Keratinocyte (primary cell): ENCODE data around the gene C6orf62. TPM values are rescaled to one million over a fixed set of nuclear protein-coding genes. Genes with fewer than 3 reads are reported as not detected.
"Not testable (repeated sequence)": the region's sequence is repeated elsewhere in the genome, so short reads cannot be mapped to it uniquely, and the experiment has no call there.

Experiments
- DNase-seq: peaks from one replicate; pipeline ENCODE4 v3.0.0-alpha.2; 2011; ENCODE audit warnings: low read depth, missing footprints, low spot score
- FAIRE-seq: peaks from 2 replicates; lab custom pipeline; 2011; peaks lifted over from hg19 to GRCh38; lab: Jason Lieb, UNC
- H2AFZ ChIP-seq: 2 replicates; pipeline ENCODE4 v1.6.0; 2012; ENCODE audit warnings: low read length, control low read depth, inconsistent platforms; ENCODE audit not compliant: control insufficient read depth
- H3K27ac ChIP-seq: 2 replicates; pipeline ENCODE4 v1.5.1; 2011; ENCODE audit warnings: low read length; ENCODE audit not compliant: control insufficient read depth, insufficient read depth
- H3K27me3 ChIP-seq: 3 replicates; pipeline ENCODE4 v1.6.0; 2011; ENCODE audit warnings: low read length; ENCODE audit not compliant: control insufficient read depth, insufficient read depth; ENCODE audit errors: extremely low read depth
- H3K36me3 ChIP-seq, 2 experiments: 2 replicates in 1 of 2; 3 replicates in 1 of 2; pipeline ENCODE4 v1.5.1; 2011; ENCODE audit warnings: low read length in 2 of 2, mild to moderate bottlenecking in 1 of 2; ENCODE audit not compliant: control insufficient read depth in 2 of 2, insufficient read depth in 2 of 2; ENCODE audit errors: extremely low read depth in 1 of 2
- H3K4me1 ChIP-seq: 3 replicates; pipeline ENCODE4 v1.5.1; 2011; ENCODE audit warnings: low read length; ENCODE audit not compliant: control insufficient read depth, insufficient read depth; ENCODE audit errors: extremely low read depth
- H3K4me2 ChIP-seq: 3 replicates; pipeline ENCODE4 v1.6.0; 2011; ENCODE audit warnings: low read depth, low read length; ENCODE audit not compliant: control insufficient read depth, insufficient read depth; ENCODE audit errors: extremely low read depth
- H3K4me3 ChIP-seq, 3 experiments: fragments of 200-600 bp in 1 of 3; sonication (generic) in 1 of 3; 2 replicates in 2 of 3; 3 replicates in 1 of 3; pipeline ENCODE4 v1.5.1; 2011 to 2016; ENCODE audit warnings: low read length in 3 of 3, mild to moderate bottlenecking in 3 of 3, control low read depth in 2 of 3, inconsistent platforms in 1 of 3, low read depth in 1 of 3, mixed read lengths in 1 of 3, mixed run types in 1 of 3, moderate library complexity in 1 of 3; ENCODE audit not compliant: control insufficient read depth in 2 of 3, insufficient read depth in 2 of 3; ENCODE audit errors: extremely low read depth in 1 of 3
- H3K79me2 ChIP-seq: 2 replicates; pipeline ENCODE4 v1.6.0; 2012; ENCODE audit warnings: low read length; ENCODE audit not compliant: control insufficient read depth, insufficient read depth
- H3K9ac ChIP-seq: 3 replicates; pipeline ENCODE4 v1.6.0; 2011; ENCODE audit warnings: low read length; ENCODE audit not compliant: control insufficient read depth, insufficient read depth; ENCODE audit errors: extremely low read depth
- H3K9me1 ChIP-seq: 3 replicates; pipeline ENCODE4 v1.6.0; 2011; ENCODE audit warnings: low read length; ENCODE audit not compliant: control insufficient read depth, insufficient read depth; ENCODE audit errors: extremely low read depth
- H3K9me3 ChIP-seq: 2 replicates; pipeline ENCODE4 v1.5.1; 2012; ENCODE audit warnings: low read depth, low read length; ENCODE audit not compliant: control insufficient read depth
- H4K20me1 ChIP-seq: 3 replicates; pipeline ENCODE4 v1.6.0; 2011; ENCODE audit warnings: low read length; ENCODE audit not compliant: control insufficient read depth, insufficient read depth; ENCODE audit errors: extremely low read depth
- EZH2 ChIP-seq: IDR thresholded peaks from one replicate; pipeline ENCODE4 v1.6.1; 2012; ENCODE audit warnings: inconsistent platforms, mild to moderate bottlenecking, low read length, moderate library complexity
- dilution Hi-C: fragments of 300-500 bp; cut with MboI; formaldehyde crosslinking; loops from one replicate; pipeline ENCODE4 v1.7.0; 2020; ENCODE audit warnings: low sequenced_read_pairs; ENCODE audit not compliant: extremely low pct_ligation_motif_present
- polyA plus RNA-seq, 5 experiments: library from polyadenylated mRNA; depleted of rRNA in 3 of 5; stranded (reverse) in 3 of 5; stranded (forward) in 1 of 5; unstranded in 1 of 5; fragments of >200 nt; gene quantifications; 1 replicate in 1 of 5; 2 replicates in 3 of 5; 3 replicates in 1 of 5; pipeline versions ENCODE4 v1.2.1 to v1.2.3, GENCODE V29; 2011 to 2012; ENCODE audit warnings: missing spikeins in 2 of 5, low read depth in 1 of 5, low replicate concordance in 1 of 5
- TF ChIP-seq, protein P1 (sequence below), 3 experiments: IDR thresholded peaks in 1 of 3; conservative IDR thresholded peaks in 1 of 3; optimal IDR thresholded peaks in 1 of 3; 2 replicates in 2 of 3; 3 replicates in 1 of 3; pipeline versions ENCODE3 to v1.5.1; 2011; ENCODE audit warnings: low read length in 3 of 3, mild to moderate bottlenecking in 3 of 3, moderate library complexity in 2 of 3, control low read depth in 1 of 3, inconsistent platforms in 1 of 3; ENCODE audit not compliant: insufficient read depth in 2 of 3; ENCODE audit errors: extremely low read depth in 1 of 3

Gene C6orf62
- polyA plus RNA-seq, 1 donor (not counting 4 experiments of a cell fraction or from before 2014, with no cell fraction given) = 77.3 TPM

DNA sequence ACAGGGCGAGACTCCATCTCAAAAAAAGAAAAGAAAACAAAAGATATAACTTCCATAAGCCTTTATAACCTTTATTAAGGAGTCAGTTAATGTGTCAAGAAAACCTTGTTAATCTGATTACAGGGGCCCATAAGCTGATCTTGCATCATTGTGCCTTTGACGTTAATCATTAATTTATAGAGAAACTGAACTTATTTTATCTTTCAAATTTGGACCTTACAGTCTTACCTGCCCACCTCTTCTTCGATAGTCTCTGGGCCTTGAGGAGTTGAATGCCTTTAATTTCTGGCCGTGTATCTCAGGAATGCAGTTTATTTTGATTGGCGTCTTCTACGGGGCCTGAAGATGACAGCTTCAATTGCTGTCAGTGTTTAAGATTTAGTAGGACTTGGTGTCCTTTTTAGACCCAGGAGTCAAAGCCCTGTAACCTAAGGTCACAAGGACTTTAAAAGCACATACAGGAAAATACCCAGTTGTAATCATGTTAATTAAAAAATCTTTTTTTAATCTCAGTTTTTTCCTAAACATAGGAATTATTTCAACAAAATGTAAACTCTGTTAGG, 46.3 kb downstream of the C6orf62 start:
- Histone ChIP-seq H3K9me3 (peaks cover 2% of the 10 kb centered on the region), H3K27ac (no peak overlapping the region), H4K20me1 (no peaks in the 10 kb centered on the region), H3K9me1 (no peaks in the 10 kb centered on the region), H3K9ac (no peak overlapping the region), H3K4me1 (peaks cover 3% of the 10 kb centered on the region), H2AFZ (no peak overlapping the region), H3K36me3 (no peaks in the 10 kb centered on the region), H3K4me3 (no peak overlapping the region), H3K4me2 (no peak overlapping the region), H3K27me3 (no peaks in the 10 kb centered on the region), H3K79me2 (peaks cover 5% of the 10 kb centered on the region)
- no peak for TF ChIP-seq EZH2
- TF ChIP-seq, protein P1, sequence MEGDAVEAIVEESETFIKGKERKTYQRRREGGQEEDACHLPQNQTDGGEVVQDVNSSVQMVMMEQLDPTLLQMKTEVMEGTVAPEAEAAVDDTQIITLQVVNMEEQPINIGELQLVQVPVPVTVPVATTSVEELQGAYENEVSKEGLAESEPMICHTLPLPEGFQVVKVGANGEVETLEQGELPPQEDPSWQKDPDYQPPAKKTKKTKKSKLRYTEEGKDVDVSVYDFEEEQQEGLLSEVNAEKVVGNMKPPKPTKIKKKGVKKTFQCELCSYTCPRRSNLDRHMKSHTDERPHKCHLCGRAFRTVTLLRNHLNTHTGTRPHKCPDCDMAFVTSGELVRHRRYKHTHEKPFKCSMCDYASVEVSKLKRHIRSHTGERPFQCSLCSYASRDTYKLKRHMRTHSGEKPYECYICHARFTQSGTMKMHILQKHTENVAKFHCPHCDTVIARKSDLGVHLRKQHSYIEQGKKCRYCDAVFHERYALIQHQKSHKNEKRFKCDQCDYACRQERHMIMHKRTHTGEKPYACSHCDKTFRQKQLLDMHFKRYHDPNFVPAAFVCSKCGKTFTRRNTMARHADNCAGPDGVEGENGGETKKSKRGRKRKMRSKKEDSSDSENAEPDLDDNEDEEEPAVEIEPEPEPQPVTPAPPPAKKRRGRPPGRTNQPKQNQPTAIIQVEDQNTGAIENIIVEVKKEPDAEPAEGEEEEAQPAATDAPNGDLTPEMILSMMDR (optimal IDR thresholded peaks at IDR 0.05 in 1 of 3, IDR thresholded peaks at IDR 0.05 in 1 of 3, conservative IDR thresholded peaks at IDR 0.05 in 1 of 3; ENCODE audit: extremely low read depth in 1 of 3, insufficient read depth in 2 of 3, low read length in 3 of 3) = no peak
- DNase-seq (no peak), FAIRE-seq (no peak)
- dilution Hi-C loops = no loop called here

DNA sequence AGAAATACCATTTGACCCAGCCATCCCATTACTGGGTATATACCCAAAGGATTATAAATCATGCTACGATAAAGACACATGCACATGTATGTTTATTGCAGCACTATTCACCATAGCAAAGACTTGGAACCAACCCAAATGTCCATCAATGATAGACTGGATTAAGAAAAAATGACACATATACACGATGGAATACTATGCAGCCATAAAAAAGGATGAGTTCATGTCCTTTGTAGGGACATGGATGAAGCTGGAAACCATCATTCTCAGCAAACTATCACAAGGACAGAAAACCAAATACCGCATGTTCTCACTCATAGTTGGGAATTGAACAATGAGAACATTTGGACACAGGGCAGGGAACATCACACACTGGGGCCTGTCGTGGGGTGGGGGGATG, 47.9 kb downstream of the C6orf62 start:
- not testable (repeated sequence) for FAIRE-seq

DNA sequence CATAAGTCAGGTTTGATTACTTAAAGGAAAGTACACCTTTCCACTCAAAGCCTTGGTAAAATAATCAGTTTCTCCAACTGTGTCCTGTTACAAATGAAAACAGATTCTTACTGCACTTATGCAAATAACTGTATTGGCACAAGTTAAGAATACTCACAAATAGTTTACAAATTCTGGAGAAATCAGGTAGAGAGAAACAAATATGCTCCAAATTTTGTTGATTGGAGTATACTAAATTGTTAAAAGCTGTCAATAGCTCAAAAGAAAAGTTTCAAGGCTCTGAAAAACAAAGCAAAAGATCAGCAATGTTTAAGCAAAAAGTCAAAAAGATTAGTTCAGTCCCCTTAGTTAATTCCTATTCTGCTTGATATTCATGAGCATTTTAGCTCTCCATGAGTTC, 48.5 kb downstream of the C6orf62 start:
- H3K27me3 ChIP-seq, dilution Hi-C loops, H3K36me3 ChIP-seq, H4K20me1 ChIP-seq, H3K9me3 ChIP-seq, H2AFZ ChIP-seq, DNase-seq, FAIRE-seq, H3K4me2 ChIP-seq, H3K9me1 ChIP-seq, H3K27ac ChIP-seq, H3K9ac ChIP-seq, H3K4me3 ChIP-seq: not testable (repeated sequence)
- peaks cover 19% of the 10 kb centered on the region for H3K79me2 ChIP-seq
- H3K4me1 ChIP-seq = peaks cover 11% of the 10 kb centered on the region

More for the DNA sequence above, 47.9 kb downstream of the C6orf62 start:
- H3K4me3 ChIP-seq, H4K20me1 ChIP-seq, dilution Hi-C loops, H3K27ac ChIP-seq, H3K36me3 ChIP-seq, H3K4me2 ChIP-seq, H3K9me3 ChIP-seq, DNase-seq, H3K27me3 ChIP-seq, H3K4me1 ChIP-seq, H3K9ac ChIP-seq, H2AFZ ChIP-seq, H3K9me1 ChIP-seq: not testable (repeated sequence)
- H3K79me2 ChIP-seq = peaks cover 14% of the 10 kb centered on the region
